GM18505 (cell line): ENCODE measurements around the gene CDK5RAP2.
"Not testable (repeated sequence)": the region's sequence is repeated elsewhere in the genome, so short reads cannot be mapped to it uniquely, and the experiment has no call there.

Source experiments
- ATAC-seq: cut with Tn5 transposase; IDR thresholded peaks from one replicate; pipeline ENCODE4 v1.9.1; 2021; ENCODE audit not compliant: unreplicated experiment
- POLR2A ChIP-seq: IDR thresholded peaks from 4 replicates; pipeline ENCODE4 v1.6.1; 2011; ENCODE audit warnings: borderline replicate concordance; ENCODE audit not compliant: insufficient read depth, insufficient read length; ENCODE audit errors: extremely low read depth

Gene CDK5RAP2

DNA sequence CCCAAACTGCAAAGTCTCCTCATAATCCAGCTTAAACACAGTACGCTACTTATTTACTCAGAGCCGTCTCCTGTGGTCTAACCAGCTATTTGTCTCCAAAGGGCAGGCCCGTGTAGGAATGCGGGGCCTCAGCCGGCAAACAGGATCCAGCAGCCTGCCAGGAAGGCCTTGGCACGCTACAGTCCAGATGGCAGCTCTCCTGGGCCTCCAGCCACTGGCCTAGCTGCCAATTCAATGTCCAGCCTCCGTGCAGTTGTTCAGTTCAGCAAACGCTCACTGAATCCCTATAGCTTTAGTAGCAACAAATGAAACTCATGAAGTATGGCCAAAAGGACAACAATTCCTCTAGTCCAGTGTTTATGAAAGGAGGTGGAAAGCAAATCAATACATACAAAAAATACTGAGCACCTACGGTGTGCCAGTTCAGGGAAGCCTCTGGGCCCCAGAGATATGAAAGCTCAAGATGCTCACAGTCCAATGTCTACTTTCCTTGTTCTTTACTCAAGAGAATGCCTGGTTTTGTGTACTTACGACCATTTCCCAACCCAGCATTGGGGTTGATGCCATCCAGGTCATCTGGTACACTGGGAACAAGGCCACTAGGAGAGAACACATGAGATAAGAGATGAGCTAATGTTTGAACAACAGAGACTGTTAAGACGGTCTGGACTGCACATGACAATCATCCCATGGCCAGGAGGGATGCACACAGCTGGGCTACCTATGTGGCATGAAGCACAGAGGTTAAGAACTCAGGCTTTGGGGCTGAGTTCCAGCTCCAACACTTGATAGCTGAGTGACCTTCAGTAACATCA is 8.3 kb downstream of the CDK5RAP2 start:
- no peak for ATAC-seq
- TF ChIP-seq POLR2A: no peak

DNA sequence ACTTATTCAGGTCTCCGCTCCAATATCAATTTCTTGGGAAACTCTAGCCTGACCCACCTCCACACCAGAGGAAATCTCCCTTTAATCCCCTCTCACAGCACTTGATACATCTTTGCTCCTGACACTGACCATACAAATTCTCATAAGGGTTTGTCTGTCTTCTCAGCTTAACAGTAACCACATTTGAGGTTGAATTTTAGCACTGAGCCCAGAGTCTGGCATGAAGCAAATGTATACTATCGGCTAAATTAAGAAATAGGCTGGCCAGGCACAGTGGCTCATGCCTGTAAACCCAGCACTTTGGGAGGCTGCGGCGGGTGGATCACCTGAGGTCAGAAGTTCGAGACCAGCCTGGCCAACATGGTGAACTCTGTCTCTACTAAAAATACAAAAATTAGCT is 9.7 kb downstream of the CDK5RAP2 start:
- TF ChIP-seq POLR2A: no peak
- no peak for ATAC-seq

DNA sequence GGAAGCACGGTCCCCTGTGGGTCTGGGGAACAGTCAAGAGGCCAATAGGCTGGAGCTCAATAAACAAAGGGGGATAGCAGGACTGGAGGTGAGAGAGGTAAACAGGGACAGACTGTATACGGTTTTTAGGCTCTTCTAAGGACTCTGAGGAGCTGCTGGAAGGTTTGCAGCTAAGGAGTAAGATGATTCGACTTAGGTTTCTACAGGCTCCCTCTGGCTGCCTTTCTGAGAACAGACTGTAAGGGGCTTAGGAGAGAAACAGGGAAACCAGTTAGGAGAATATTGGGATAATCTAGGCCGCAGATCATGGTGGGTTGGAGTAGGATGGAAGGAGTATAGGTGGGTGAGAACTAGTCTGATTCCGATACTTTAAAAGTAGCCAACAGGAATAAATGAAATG is 10.4 kb downstream of the CDK5RAP2 start:
- ATAC-seq: no peak
- TF ChIP-seq POLR2A: no peak

DNA sequence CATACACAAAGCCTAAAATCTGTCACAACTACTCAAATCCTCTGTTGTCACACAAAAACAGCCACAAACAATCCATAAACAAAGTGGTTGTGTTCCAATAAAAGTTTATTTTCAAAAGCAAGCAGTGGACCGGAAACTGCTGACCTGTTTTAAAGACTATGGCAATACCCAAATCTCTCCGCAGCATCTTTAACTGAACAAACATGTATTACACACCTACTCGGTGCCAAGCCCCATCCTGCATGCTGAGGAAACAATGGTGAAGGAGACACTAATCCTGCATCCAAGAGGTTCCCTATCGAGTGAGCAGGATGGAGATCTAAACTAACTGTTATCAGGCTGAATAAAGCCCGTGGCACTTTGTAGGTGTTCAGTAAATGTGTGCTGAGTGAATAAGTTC is 11.2 kb downstream of the CDK5RAP2 start:
- TF ChIP-seq POLR2A: no peak
- no peak for ATAC-seq

DNA sequence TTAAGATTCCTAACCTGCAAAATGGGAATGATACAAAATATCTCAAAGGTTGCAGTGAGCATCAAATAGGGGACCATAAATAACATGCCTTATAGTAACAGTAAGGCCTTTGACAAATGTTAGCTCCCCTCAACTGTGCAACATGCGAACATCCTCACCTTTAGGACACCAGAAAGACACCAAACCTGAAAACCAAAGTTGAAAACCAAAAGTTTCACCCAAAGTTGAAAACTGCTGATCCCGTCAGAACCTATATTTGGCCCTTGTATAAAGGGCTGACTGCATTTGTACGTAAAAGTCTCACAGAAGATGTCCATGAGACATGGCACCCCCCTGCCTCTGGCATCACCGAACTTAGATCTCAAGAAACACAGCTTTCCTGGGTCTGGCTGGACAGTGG is 12.1 kb downstream of the CDK5RAP2 start:
- TF ChIP-seq POLR2A: no peak
- no peak for ATAC-seq

DNA sequence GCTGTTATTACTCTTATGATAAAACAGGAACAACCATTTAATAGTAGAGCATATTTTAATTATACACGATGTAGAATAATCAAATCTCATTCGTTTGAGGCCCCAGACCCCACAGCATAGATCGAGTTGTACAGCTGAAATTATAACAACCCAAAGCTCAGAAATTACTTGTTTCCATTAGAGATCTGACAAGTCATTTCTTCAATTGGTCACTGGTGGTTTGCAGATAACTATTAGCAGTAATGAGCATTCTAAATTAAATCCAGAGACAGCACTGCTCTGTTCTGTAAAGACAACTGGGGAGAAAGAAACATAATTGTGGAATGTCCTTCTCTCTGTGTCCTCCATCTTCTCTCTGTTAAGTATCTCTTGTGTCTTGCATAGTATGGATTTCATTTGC is 12.9 kb downstream of the CDK5RAP2 start:
- no peak for TF ChIP-seq POLR2A
- ATAC-seq: no peak

DNA sequence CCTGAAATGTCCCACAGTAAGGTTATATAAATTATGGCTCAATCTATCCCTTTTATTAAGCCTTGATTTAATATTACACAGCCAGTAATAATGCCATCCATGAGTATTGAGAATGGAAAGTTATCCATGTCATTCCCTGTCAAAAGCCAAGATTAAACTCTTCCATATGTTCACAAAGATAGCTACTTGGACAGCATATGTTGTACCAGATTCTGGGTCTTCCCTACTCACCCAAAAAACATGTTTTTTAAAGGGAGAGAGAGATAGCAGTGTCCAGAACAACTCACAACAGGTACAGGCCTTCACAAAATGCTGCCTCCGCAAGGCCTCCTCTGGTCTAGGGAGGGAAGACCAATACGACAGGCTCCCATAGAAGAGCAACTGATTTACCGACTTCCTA is 15.4 kb downstream of the CDK5RAP2 start:
- ATAC-seq: no peak
- no peak for TF ChIP-seq POLR2A

DNA sequence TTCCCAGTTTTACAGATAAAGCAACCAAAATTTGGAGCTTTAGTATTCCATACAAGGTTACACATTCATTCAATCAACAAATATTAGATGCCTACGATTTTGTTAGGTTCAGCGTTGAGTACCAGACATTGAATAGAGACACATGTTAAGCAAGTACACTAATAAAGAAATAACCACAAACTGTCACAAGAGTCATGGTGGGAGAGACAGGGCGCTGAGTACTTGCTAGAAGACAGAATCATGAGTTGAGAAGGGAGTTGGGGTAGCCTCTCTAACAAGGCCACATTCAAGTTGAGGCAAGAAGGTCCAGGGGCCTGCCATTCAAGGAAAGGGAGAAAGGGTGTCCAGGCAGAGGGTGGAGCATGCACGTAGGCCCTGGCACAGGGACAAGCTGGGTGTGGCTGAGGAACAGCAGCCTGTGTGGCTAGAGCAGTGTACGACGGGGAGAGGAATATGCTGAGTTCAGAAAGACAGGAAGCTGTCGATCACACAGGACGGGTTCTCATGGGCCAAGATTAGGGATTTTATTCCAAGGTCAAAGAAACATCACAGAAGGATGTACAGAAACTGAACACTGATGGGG is 17.0 kb downstream of the CDK5RAP2 start:
- no peak for TF ChIP-seq POLR2A
- no peak for ATAC-seq

DNA sequence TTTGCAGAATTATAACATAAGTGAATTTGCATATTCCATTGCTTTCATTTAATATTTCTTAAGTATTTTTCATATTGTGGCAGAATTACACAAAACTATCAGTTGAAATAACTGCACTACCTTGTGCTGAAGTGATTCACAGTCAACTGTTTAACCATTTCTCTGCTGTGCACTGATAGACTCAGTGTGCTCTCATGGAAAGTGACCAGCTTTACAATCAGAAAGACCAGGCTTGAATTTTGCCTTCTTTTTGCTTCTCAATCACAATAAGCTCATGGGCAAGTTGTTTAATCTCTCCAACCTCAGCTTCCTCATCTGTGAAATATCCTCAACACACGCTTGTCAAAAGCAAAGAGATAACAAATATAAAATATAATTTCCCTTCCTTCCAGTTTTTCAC is 18.3 kb downstream of the CDK5RAP2 start:
- no peak for ATAC-seq
- TF ChIP-seq POLR2A: no peak

DNA sequence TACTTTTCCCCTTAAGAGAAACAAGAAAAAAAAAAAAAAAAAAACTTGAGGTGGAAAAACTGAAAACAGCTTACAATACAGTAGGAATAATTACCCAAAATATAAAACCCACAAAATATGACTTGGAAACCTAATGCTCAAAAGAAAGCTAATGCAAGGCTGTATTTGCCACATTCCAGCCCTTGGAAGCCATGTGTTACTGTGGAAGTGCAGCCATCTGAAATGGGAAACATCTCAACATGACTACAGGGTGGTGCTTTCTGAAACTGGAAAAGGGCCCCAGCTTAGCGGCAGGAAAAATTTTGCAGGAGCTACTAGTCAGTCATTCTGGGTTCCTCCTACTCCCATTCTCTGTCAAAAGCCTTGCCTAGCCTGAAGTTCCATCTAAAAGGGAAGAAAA is 20.4 kb downstream of the CDK5RAP2 start:
- TF ChIP-seq POLR2A: no peak
- no peak for ATAC-seq

DNA sequence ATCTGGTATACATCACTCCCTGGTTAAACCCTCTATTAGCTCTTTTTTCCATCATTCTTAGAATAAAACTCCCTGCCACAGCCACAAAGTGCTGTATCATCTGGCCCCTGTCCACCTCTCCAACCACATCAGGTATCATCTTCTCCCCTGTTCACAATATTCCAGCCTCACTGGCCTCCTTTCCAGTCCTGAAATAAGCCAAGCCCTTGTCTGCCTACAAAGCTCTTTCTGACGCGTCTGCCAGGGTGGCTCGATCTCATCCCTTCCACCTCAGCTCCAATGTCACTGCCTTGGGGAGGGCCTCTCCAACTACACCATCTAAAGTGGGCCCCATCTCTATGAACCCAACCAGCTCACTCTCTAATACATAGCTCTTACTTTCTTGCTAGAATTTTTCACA is 21.5 kb downstream of the CDK5RAP2 start:
- no peak for ATAC-seq
- TF ChIP-seq POLR2A: no peak

DNA sequence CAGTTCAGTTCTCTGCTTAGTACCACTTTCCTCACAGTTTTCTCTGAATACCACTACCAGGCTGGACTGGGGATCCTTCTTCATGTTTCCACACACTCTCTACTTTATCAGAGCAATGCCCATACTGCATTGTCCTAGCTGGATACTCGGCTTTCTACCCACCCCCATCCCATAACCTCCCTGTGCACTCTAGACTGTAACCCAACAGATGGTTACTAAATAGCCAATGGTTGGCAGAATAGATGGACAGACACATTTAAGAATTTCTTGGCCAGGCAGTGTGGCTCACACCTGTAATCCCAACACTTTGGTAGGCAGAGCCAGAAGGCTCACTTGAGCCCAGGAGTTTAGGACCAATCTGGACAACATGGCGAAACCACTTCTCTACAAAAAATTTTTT is 22.8 kb downstream of the CDK5RAP2 start:
- no peak for ATAC-seq
- no peak for TF ChIP-seq POLR2A

DNA sequence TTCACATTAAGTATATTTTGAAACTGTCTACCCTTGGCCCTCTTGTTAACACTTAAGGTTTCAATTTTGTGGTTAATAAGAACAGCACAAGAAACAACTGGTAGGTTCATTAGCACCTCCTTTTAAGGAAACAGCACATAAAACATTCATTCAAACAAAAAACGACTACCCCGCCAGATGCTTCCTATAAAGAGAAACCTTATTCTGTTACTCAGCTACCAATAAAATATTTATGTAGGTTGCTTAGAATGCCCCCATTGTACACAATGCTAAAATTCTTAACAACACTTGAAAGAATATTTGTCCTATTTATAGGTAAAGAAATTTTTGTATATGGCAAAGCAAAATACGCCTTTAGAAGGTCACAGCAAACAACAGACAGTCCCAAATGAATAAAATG is 23.2 kb downstream of the CDK5RAP2 start:
- TF ChIP-seq POLR2A: no peak
- ATAC-seq: no peak

DNA sequence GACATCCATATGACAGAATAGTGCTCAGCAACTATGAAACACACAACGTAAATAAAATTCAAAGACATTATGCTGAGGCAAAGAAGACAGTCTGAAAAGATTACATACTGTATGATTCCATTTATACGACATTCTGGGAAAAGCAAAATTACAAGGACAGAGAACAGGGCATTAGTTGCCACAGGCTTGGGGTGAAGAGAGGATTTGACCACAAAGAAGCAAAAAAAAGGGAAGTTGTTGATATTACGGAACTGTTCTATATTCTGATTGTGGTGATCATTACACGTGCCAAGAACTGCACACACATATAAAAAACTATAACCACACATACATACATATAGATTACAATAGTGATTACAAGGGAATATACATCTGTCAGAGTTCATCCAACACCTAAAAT is 24.1 kb downstream of the CDK5RAP2 start:
- no peak for TF ChIP-seq POLR2A
- no peak for ATAC-seq

DNA sequence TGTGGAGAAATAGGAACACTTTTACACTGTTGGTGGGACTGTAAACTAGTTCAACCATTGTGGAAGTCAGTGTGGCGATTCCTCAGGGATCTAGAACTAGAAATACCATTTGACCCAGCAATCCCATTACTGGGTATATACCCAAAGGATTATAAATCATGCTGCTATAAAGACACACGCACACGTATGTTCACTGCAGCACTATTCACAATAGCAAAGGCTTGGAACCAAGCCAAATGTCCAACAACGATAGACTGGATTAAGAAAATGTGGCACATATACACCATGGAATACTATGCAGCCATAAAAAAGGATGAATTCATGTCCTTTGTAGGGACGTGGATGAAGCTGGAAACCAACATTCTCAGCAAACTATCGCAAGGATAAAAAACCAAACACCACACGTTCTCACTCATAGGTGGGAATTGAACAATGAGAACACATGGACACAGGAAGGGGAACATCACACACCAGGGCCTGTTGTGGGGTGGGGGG is 27.7 kb downstream of the CDK5RAP2 start:
- not testable (repeated sequence) for ATAC-seq
